ENCODE results near the gene GMPPA.

DNA sequence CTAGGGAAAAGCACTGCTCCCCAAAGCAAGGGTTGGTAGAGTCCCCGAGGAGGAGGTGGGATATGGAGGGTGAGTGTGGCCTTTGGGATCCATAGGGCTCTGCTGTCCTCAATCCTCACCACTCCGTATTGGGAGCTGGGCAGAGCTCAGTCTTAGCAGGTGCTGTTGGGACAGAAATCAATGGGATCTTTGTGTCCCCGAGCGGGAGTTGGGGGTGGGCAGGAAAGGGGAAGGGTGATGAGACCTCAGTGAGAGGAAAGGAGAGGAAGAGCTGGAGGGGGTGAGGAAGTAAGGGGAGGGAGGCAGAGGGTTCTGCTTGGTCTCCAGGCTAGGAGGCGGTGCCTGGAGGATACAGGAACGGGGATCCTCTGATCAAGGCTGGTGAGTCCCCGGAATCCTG, 18.2 kb downstream of the GMPPA start:
- TF ChIP-seq POLR2A (IDR thresholded peaks at IDR 0.05; ENCODE audit: low read depth, low read length) (no peak), POLR2AphosphoS5 (IDR thresholded peaks at IDR 0.05; ENCODE audit: low read depth, low read length) (no peak)
